ENCODE results near the gene RALGPS1.

- no peak for TF ChIP-seq CTCF (IDR thresholded peaks at IDR 0.05)
- TF ChIP-seq EZH2phosphoT487 (IDR thresholded peaks at IDR 0.05) = no peak
Observed at GRCh38 chr9:127216210-127216887, 301.8 kb downstream of the RALGPS1 start.
